IMR-90 (cell line): ENCODE results near the gene NOP9. TPM values are rescaled to one million over a fixed set of nuclear protein-coding genes. Genes with fewer than 3 reads are reported as not detected.

Source experiments
- ATAC-seq: fragments of 200-7000 bp; cut with Tn5 transposase; 2 replicates; pipeline ENCODE4 v1.9.1; 2020; ENCODE audit warnings: low read depth, mild to moderate bottlenecking, moderate library complexity
- BruUV-seq: library from RNA; stranded (reverse); fragments of 400-500 nt; replicated peaks from 2 replicates; lab custom pipeline; 2021; lab: Mats Ljungman, UMichigan
- CTCF ChIA-PET: fragments of 300-600 bp; formaldehyde crosslinking; extraction: SDS; loops from one replicate; lab custom pipeline; 2021; ENCODE audit warnings: antibody characterized with exemption; lab: Yijun Ruan, JAX
- POLR2A ChIA-PET: fragments of 300-600 bp; sonication (Branson Sonifier 250); formaldehyde crosslinking; loops from one replicate; lab custom pipeline; 2022; ENCODE audit warnings: antibody characterized with exemption; ENCODE audit not compliant: unreplicated experiment; lab: Charles Lee
- DNase-seq: peaks from one replicate; pipeline ENCODE4 v3.0.0; 2013
- H2AFZ ChIP-seq: replicated peaks from 2 replicates; pipeline ENCODE3; 2013; ENCODE audit warnings: low read length, mild to moderate bottlenecking; ENCODE audit not compliant: poor library complexity
- H2AK5ac ChIP-seq: 2 replicates; pipeline ENCODE4 v1.6.1; 2013; ENCODE audit warnings: low read depth, low read length, inconsistent platforms
- H2AK9ac ChIP-seq: replicated peaks from 2 replicates; pipeline ENCODE3; 2013; ENCODE audit warnings: mild to moderate bottlenecking, low read depth, low read length, moderate library complexity; ENCODE audit not compliant: poor library complexity
- H2BK120ac ChIP-seq: 2 replicates; pipeline ENCODE4 v1.6.1; 2013; ENCODE audit warnings: low read depth, low read length, inconsistent platforms
- H2BK15ac ChIP-seq: 3 replicates; pipeline ENCODE4 v1.6.1; 2013; ENCODE audit warnings: low read depth, low read length, inconsistent platforms
- H2BK20ac ChIP-seq: 2 replicates; pipeline ENCODE4 v1.6.1; 2013; ENCODE audit warnings: low read depth, mild to moderate bottlenecking, inconsistent platforms, low read length, moderate library complexity
- H2BK5ac ChIP-seq: 2 replicates; pipeline ENCODE4 v1.6.1; 2013; ENCODE audit warnings: mild to moderate bottlenecking, low read depth, low read length, inconsistent platforms; ENCODE audit not compliant: poor library complexity, severe bottlenecking
- H3K14ac ChIP-seq: replicated peaks from 2 replicates; pipeline ENCODE4 v1.6.1; 2013; ENCODE audit warnings: low read depth, low read length, inconsistent platforms
- H3K18ac ChIP-seq: 2 replicates; pipeline ENCODE4 v1.6.1; 2013; ENCODE audit warnings: low read depth, low read length, control low read depth
- H3K23ac ChIP-seq: 2 replicates; pipeline ENCODE4 v1.6.1; 2013; ENCODE audit warnings: low read depth, low read length, inconsistent platforms
- H3K27ac ChIP-seq: 2 replicates; pipeline ENCODE4 v1.5.1; 2013; ENCODE audit warnings: mild to moderate bottlenecking, control low read depth, low read length; ENCODE audit not compliant: insufficient read depth
- H3K27me3 ChIP-seq: 2 replicates; pipeline ENCODE4 v1.6.1; 2013; ENCODE audit warnings: low read length; ENCODE audit not compliant: control insufficient read depth, insufficient read depth
- H3K36me3 ChIP-seq: 2 replicates; pipeline ENCODE4 v1.6.1; 2013; ENCODE audit warnings: low read length, mixed read lengths; ENCODE audit not compliant: control insufficient read depth, insufficient read depth
- H3K4ac ChIP-seq: 2 replicates; pipeline ENCODE4 v1.6.1; 2013; ENCODE audit warnings: low read depth, low read length, inconsistent platforms
- H3K4me1 ChIP-seq: 2 replicates; pipeline ENCODE4 v1.6.1; 2013; ENCODE audit warnings: low read length, mixed read lengths; ENCODE audit not compliant: control insufficient read depth, insufficient read depth
- H3K4me2 ChIP-seq: 2 replicates; pipeline ENCODE4 v1.6.1; 2013; ENCODE audit warnings: low read depth, mild to moderate bottlenecking, control low read depth, low read length, moderate library complexity
- H3K4me3 ChIP-seq: 2 replicates; pipeline ENCODE4 v1.5.1; 2013; ENCODE audit warnings: low read depth, mild to moderate bottlenecking, control low read depth, low read length, moderate library complexity; ENCODE audit not compliant: insufficient read depth
- H3K56ac ChIP-seq: 2 replicates; pipeline ENCODE4 v1.6.1; 2013; ENCODE audit warnings: low read length, inconsistent platforms; ENCODE audit not compliant: insufficient read depth; ENCODE audit errors: extremely low read depth
- H3K79me1 ChIP-seq, 2 experiments: 2 replicates each; pipeline ENCODE4 v1.6.1; 2013; ENCODE audit warnings: low read length in 2 of 2, inconsistent platforms in 1 of 2, low read depth in 1 of 2
- H3K9ac ChIP-seq: 2 replicates; pipeline ENCODE4 v1.6.1; 2013; ENCODE audit warnings: low read depth, low read length, control low read depth
- H3K9me1 ChIP-seq: 2 replicates; pipeline ENCODE4 v1.6.1; 2013; ENCODE audit warnings: low read length, inconsistent platforms; ENCODE audit not compliant: insufficient read depth
- H3K9me3 ChIP-seq: 2 replicates; pipeline ENCODE4 v1.6.1; 2013; ENCODE audit warnings: low read length; ENCODE audit not compliant: control insufficient read depth, insufficient read depth
- H4K20me1 ChIP-seq: 2 replicates; pipeline ENCODE4 v1.6.1; 2013; ENCODE audit warnings: low read length, inconsistent platforms; ENCODE audit not compliant: insufficient read depth
- H4K5ac ChIP-seq: 2 replicates; pipeline ENCODE4 v1.6.1; 2013; ENCODE audit warnings: mild to moderate bottlenecking, low read depth, low read length, control low read depth
- H4K8ac ChIP-seq, 2 experiments: 2 replicates each; pipeline ENCODE4 v1.6.1; 2013; ENCODE audit warnings: low read depth in 2 of 2, low read length in 2 of 2, control low read depth in 1 of 2, inconsistent platforms in 1 of 2
- H4K91ac ChIP-seq: 2 replicates; pipeline ENCODE4 v1.6.1; 2013; ENCODE audit warnings: low read depth, low read length, inconsistent platforms; ENCODE audit not compliant: insufficient read depth
- BHLHE40 ChIP-seq: fragments of 150-350 bp; IDR thresholded peaks from 2 replicates; pipeline ENCODE4 v1.6.1; 2016; ENCODE audit warnings: mild to moderate bottlenecking, low read depth, low read length
- CEBPB ChIP-seq: IDR thresholded peaks from 2 replicates; pipeline ENCODE4 v1.6.1; 2012; ENCODE audit warnings: low read depth, low read length, improper control_type of control experiment
- CHD1 ChIP-seq: IDR thresholded peaks from 2 replicates; pipeline ENCODE4 v1.6.1; 2012; ENCODE audit warnings: low read depth, low read length, improper control_type of control experiment
- FOS ChIP-seq: fragments of 150-350 bp; IDR thresholded peaks from 2 replicates; pipeline ENCODE4 v1.6.1; 2016; ENCODE audit warnings: low read depth, low read length
- MAFK ChIP-seq: IDR thresholded peaks from 2 replicates; pipeline ENCODE4 v1.6.1; 2012; ENCODE audit warnings: low read depth, low read length, improper control_type of control experiment
- MAZ ChIP-seq: IDR thresholded peaks from 2 replicates; pipeline ENCODE4 v1.6.1; 2012; ENCODE audit warnings: low read depth, mild to moderate bottlenecking, low read length, improper control_type of control experiment, moderate library complexity, borderline replicate concordance
- MXI1 ChIP-seq: IDR thresholded peaks from 2 replicates; pipeline ENCODE4 v1.6.1; 2012; ENCODE audit warnings: low read depth, mild to moderate bottlenecking, low read length, moderate library complexity, borderline replicate concordance
- NFE2L2 ChIP-seq: fragments of 150-350 bp; IDR thresholded peaks from 2 replicates; pipeline ENCODE4 v1.6.1; 2016; ENCODE audit warnings: low read depth, mild to moderate bottlenecking, low read length
- POLR2A ChIP-seq: IDR thresholded peaks from 2 replicates; pipeline ENCODE4 v1.6.1; 2012; ENCODE audit warnings: mild to moderate bottlenecking, low read depth, low read length
- RAD21 ChIP-seq: IDR thresholded peaks from 2 replicates; pipeline ENCODE4 v1.6.1; 2012; ENCODE audit warnings: low read length, improper control_type of control experiment
- RCOR1 ChIP-seq: IDR thresholded peaks from 2 replicates; pipeline ENCODE4 v1.6.1; 2012; ENCODE audit warnings: mild to moderate bottlenecking, low read length, improper control_type of control experiment; ENCODE audit not compliant: insufficient replicate concordance
- RFX5 ChIP-seq: IDR thresholded peaks from 2 replicates; pipeline ENCODE4 v1.8.0; 2012; ENCODE audit warnings: low read depth, mild to moderate bottlenecking, low read length, moderate library complexity
- SMC3 ChIP-seq: fragments of 150-350 bp; IDR thresholded peaks from 2 replicates; pipeline ENCODE4 v1.6.1; 2016; ENCODE audit warnings: low read depth, mild to moderate bottlenecking, antibody characterized with exemption, low read length, moderate library complexity
- WGBS, 2 experiments: methylation state at CpG; one replicate each; pipeline versions ENCODE4 v1.1.5 to v1.1.7; 2013; ENCODE audit warnings: missing lambda C conversion rate in 2 of 2; ENCODE audit not compliant: insufficient read length in 1 of 2; ENCODE audit errors: extremely low coverage in 2 of 2; 5-methylcytosine and 5-hydroxymethylcytosine counted together
- dilution Hi-C: fragments of 300-500 bp; cut with HindIII; formaldehyde crosslinking; loops from one replicate; pipeline ENCODE4 v1.14.3; 2018; ENCODE audit warnings: low sequenced_read_pairs; ENCODE audit not compliant: unreplicated experiment
- in situ Hi-C: fragments of 300-500 bp; cut with MboI; formaldehyde crosslinking; loops from 3 replicates; pipeline ENCODE4 v1.14.3; 2019; ENCODE audit warnings: low sequenced_read_pairs, inconsistent platforms, mixed read lengths
- intact Hi-C: fragments of 100-400 bp; cut with micrococcal nuclease; formaldehyde crosslinking; loops from 2 replicates; pipeline ENCODE4 v1.10.0; 2022
- polyA plus RNA-seq, 3 experiments: library from polyadenylated mRNA; depleted of rRNA; stranded (reverse); fragments of >200 nt; gene quantifications; 2 replicates each; pipeline ENCODE4 v1.2.3, GENCODE V29; 2012; ENCODE audit warnings: low replicate concordance in 1 of 3
- total RNA-seq: library from RNA; depleted of rRNA; stranded (reverse); fragments of >200 nt; gene quantifications from 2 replicates; pipeline ENCODE4 v1.2.3, GENCODE V29; 2012
- TF ChIP-seq, protein P1 (sequence below): conservative IDR thresholded peaks from 2 replicates; pipeline ENCODE4 v1.5.1; 2012; ENCODE audit warnings: mild to moderate bottlenecking, low read depth, low read length, improper control_type of control experiment
- TF ChIP-seq, protein P2 (sequence below): fragments of 150-350 bp; IDR thresholded peaks from 2 replicates; pipeline ENCODE4 v1.6.1; 2016; ENCODE audit warnings: low read depth, mild to moderate bottlenecking, low read length, moderate library complexity, borderline replicate concordance

The NOP9 gene
- total and polyA plus RNA-seq, 2 of the 4 experiments (the other 2 are of a cell fraction): 11.8 to 25.8 TPM

DNA sequence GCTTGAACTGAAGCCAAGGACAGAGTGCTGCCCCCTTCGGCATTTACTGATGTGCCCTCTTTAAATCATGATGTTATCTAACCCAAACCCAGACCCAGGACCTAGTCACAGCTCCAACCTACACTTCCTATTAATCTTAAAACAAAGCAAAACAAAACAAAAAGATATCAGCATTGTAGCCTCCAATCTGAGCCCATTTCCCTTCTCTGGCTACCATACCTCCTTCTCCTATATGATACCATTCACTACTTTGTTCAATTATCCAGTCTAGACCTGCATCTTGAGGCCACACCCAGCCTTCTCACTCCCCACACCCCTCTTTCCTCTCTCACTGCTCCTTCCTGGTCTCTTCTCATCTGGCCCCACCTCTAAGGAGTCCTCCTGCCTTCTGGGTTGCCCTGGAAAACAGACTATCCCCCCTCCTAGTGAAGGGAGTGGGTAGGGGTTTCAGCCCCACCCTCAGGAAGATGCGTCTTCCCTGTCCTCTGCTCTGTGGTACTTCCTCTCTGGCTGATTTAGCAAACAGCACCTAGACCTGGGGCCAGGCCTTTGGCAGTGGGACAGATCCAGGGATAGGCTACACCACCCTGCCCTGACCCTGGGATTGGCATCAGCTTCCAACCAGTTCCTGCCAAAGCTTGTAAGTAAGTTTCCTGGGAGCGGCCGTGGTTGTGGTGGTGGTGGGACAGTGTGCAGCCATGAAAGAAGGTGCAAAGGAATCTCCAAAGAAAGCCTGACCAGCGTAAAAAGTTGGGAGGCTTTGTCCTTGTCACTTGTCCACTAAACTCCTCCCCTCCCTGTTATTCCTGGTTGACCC lies 14.9 kb downstream of the NOP9 start:
- no peak overlapping the region for H3K18ac ChIP-seq
- BruUV-seq: no TSS peak
- no peak overlapping the region for H3K4me3 ChIP-seq
- H4K20me1 ChIP-seq: no peaks in the 10 kb centered on the region; the same call in 1 of the 2 replicates
- no peak overlapping the region for H4K5ac ChIP-seq
- H3K36me3 ChIP-seq: no peaks in the 10 kb centered on the region
- no peak overlapping the region for H3K56ac ChIP-seq
- peaks cover 28% of the 10 kb centered on the region for H3K27me3 ChIP-seq
- H3K27ac ChIP-seq: no peak overlapping the region
- H3K4ac ChIP-seq: no peak overlapping the region
- no peak overlapping the region for H2BK15ac ChIP-seq
- no peak overlapping the region for H2BK20ac ChIP-seq
- H3K4me1 ChIP-seq: peaks cover 10% of the 10 kb centered on the region; the same call in 1 of the 2 replicates
- H3K9ac ChIP-seq: no peak overlapping the region
- POLR2A ChIA-PET: no interaction called here
- no peak overlapping the region for H2AFZ ChIP-seq
- CTCF ChIA-PET: no interaction called here
- DNase-seq: no peak
- intact Hi-C loops (no loop called here), dilution Hi-C loops (no loop called here), in situ Hi-C loops (no loop called here)
- no peak for ATAC-seq
- no peak overlapping the region for H2AK5ac ChIP-seq
- H2BK120ac ChIP-seq: no peak overlapping the region
- H4K91ac ChIP-seq: no peak overlapping the region
- no peak overlapping the region for H3K23ac ChIP-seq
- no peak overlapping the region for H3K4me2 ChIP-seq
- H3K9me3 ChIP-seq: no peaks in the 10 kb centered on the region
- no CpG with 5 or more reads among the region's 5 CpGs for WGBS, 2 experiments
- no peak overlapping the region for H4K8ac ChIP-seq
- no peak overlapping the region for H2BK5ac ChIP-seq
- no peak overlapping the region for H3K14ac ChIP-seq
- no peaks in the 10 kb centered on the region for H3K79me1 ChIP-seq
- peaks cover 11% of the 10 kb centered on the region for H3K9me1 ChIP-seq
- H2AK9ac ChIP-seq: no peak overlapping the region
- TF ChIP-seq MAZ (no peak), CEBPB (no peak), SMC3 (no peak), POLR2A (no peak), MXI1 (no peak), RCOR1 (no peak), RFX5 (no peak), BHLHE40 (no peak), CHD1 (no peak), MAFK (no peak), FOS (no peak), NFE2L2 (no peak), RAD21 (no peak)
- TF ChIP-seq, protein P1, sequence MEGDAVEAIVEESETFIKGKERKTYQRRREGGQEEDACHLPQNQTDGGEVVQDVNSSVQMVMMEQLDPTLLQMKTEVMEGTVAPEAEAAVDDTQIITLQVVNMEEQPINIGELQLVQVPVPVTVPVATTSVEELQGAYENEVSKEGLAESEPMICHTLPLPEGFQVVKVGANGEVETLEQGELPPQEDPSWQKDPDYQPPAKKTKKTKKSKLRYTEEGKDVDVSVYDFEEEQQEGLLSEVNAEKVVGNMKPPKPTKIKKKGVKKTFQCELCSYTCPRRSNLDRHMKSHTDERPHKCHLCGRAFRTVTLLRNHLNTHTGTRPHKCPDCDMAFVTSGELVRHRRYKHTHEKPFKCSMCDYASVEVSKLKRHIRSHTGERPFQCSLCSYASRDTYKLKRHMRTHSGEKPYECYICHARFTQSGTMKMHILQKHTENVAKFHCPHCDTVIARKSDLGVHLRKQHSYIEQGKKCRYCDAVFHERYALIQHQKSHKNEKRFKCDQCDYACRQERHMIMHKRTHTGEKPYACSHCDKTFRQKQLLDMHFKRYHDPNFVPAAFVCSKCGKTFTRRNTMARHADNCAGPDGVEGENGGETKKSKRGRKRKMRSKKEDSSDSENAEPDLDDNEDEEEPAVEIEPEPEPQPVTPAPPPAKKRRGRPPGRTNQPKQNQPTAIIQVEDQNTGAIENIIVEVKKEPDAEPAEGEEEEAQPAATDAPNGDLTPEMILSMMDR: no peak
- TF ChIP-seq, protein P2, sequence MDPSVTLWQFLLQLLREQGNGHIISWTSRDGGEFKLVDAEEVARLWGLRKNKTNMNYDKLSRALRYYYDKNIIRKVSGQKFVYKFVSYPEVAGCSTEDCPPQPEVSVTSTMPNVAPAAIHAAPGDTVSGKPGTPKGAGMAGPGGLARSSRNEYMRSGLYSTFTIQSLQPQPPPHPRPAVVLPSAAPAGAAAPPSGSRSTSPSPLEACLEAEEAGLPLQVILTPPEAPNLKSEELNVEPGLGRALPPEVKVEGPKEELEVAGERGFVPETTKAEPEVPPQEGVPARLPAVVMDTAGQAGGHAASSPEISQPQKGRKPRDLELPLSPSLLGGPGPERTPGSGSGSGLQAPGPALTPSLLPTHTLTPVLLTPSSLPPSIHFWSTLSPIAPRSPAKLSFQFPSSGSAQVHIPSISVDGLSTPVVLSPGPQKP: no peak
